Tibial artery (tissue), 4 donors: Measurements from ENCODE around the gene SFI1.

Experiments
- DNase-seq, 2 donors: peaks; one replicate each; pipeline ENCODE4 v3.0.0-alpha.2; 2019
- H3K27ac ChIP-seq, 2 donors: fragments of 200-600 bp; sonication (generic) in 1 of 2; 1 replicate in 1 of 2; 2 replicates in 1 of 2; pipeline ENCODE4 v1.5.1; 2018 to 2019; ENCODE audit warnings: mild to moderate bottlenecking in 1 of 2
- H3K27me3 ChIP-seq, 2 donors: fragments of 200-600 bp; sonication (generic) in 1 of 2; one replicate each; pipeline versions ENCODE4 v1.5.1 to v1.6.0; 2016 to 2019
- H3K36me3 ChIP-seq, 3 donors: fragments of 200-600 bp; sonication (generic) in 2 of 3; one replicate each; pipeline ENCODE4 v1.5.1; 2016 to 2019; ENCODE audit warnings: mild to moderate bottlenecking in 2 of 3
- H3K4me1 ChIP-seq, 4 donors: fragments of 200-600 bp; sonication (generic) in 2 of 4; 1 replicate in 3 of 4; 2 replicates in 1 of 4; pipeline ENCODE4 v1.5.1; 2016 to 2019
- H3K4me3 ChIP-seq, 2 donors: fragments of 200-600 bp; sonication (generic) in 1 of 2; 1 replicate in 1 of 2; 2 replicates in 1 of 2; pipeline ENCODE4 v1.5.1; 2018 to 2019; ENCODE audit warnings: mild to moderate bottlenecking in 2 of 2
- H3K9me3 ChIP-seq, 3 donors: fragments of 200-600 bp; sonication (generic) in 1 of 3; one replicate each; pipeline ENCODE4 v1.5.1; 2016 to 2019
- intact Hi-C: fragments of 100-400 bp; cut with DNase I; formaldehyde crosslinking; loops from one replicate; pipeline ENCODE4 v1.15.0; 2023; ENCODE audit warnings: low total_unique reads
- TF ChIP-seq, protein P1 (sequence below), 2 experiments: fragments of 200-600 bp in 1 of 2; fragments of 450-650 bp in 1 of 2; IDR thresholded peaks; one replicate each; pipeline ENCODE4 v1.5.1; 2017 to 2019; ENCODE audit warnings: antibody characterized with exemption in 2 of 2, mild to moderate bottlenecking in 1 of 2, moderate library complexity in 1 of 2

SFI1 gene

DNA sequence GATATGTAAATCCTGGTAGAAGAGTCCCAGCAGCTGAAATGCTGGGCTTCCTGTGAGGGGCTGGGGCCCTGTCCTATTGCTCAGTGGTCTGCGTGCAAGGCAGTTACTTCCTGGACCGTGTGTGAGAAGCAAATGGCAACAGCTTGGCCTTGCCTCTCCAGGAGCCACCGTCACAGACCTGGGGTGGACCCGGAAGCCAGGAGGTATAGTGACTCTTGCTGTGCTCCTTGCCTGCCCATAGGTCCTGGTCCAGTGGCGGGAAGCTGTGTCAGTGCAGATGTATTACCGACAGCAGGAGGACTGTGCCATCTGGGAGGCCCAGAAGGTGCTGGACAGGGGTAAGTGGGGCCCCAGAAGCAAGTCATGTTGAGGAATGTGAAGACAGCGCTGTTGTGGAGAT is 111.4 kb downstream of the SFI1 start:
- Histone ChIP-seq H3K4me3 (no peak overlapping the region), H3K27me3 (no peaks in the 10 kb centered on the region), H3K27ac (no peak overlapping the region), H3K4me1 (peaks cover 0 to 2% (median under 1%) of the 10 kb centered on the region in 4 donors), H3K9me3 (no peaks in the 10 kb centered on the region), H3K36me3 (peaks cover 0 to 73% (median 24%) of the 10 kb centered on the region in 3 donors)
- TF ChIP-seq, protein P1, sequence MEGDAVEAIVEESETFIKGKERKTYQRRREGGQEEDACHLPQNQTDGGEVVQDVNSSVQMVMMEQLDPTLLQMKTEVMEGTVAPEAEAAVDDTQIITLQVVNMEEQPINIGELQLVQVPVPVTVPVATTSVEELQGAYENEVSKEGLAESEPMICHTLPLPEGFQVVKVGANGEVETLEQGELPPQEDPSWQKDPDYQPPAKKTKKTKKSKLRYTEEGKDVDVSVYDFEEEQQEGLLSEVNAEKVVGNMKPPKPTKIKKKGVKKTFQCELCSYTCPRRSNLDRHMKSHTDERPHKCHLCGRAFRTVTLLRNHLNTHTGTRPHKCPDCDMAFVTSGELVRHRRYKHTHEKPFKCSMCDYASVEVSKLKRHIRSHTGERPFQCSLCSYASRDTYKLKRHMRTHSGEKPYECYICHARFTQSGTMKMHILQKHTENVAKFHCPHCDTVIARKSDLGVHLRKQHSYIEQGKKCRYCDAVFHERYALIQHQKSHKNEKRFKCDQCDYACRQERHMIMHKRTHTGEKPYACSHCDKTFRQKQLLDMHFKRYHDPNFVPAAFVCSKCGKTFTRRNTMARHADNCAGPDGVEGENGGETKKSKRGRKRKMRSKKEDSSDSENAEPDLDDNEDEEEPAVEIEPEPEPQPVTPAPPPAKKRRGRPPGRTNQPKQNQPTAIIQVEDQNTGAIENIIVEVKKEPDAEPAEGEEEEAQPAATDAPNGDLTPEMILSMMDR (IDR thresholded peaks at IDR 0.05) = no peak
- DNase-seq = no peak
- intact Hi-C loops = no loop called here

- no peaks in the 10 kb centered on the region for H3K9me3 ChIP-seq
- no peak for DNase-seq
- H3K27ac ChIP-seq = no peak overlapping the region
- TF ChIP-seq, protein P1 (IDR thresholded peaks at IDR 0.05) = no peak
- peaks cover 0 to 72% (median 18%) of the 10 kb centered on the region in 3 donors for H3K36me3 ChIP-seq
- H3K4me3 ChIP-seq = no peak overlapping the region
- no peaks in the 10 kb centered on the region for H3K27me3 ChIP-seq
- intact Hi-C loops = no loop called here
- peaks cover 0 to 2% (median 0%) of the 10 kb centered on the region in 4 donors for H3K4me1 ChIP-seq
These were observed 113.4 kb downstream of the SFI1 start for GRCh38 chr22:31609716-31610115.

GRCh38 chr22:31610611-31611010 is 114.3 kb downstream of the SFI1 start:
- TF ChIP-seq, protein P1 (IDR thresholded peaks at IDR 0.05) = no peak

GRCh38 chr22:31611061-31611760 is 114.9 kb downstream of the SFI1 start:
- Histone ChIP-seq H3K36me3 (peaks cover 0 to 57% (median 18%) of the 10 kb centered on the region in 3 donors), H3K4me1 (peaks cover 0 to 5% (median 0%) of the 10 kb centered on the region in 4 donors), H3K27ac (no peak overlapping the region), H3K27me3 (no peaks in the 10 kb centered on the region), H3K9me3 (no peaks in the 10 kb centered on the region), H3K4me3 (no peak overlapping the region)
- no peak for DNase-seq
- TF ChIP-seq, protein P1 (IDR thresholded peaks at IDR 0.05) = no peak
- intact Hi-C loops = no loop called here

More at GRCh38 chr22:31610611-31611010, 114.3 kb downstream of the SFI1 start:
- no peaks in the 10 kb centered on the region for H3K9me3 ChIP-seq
- no peak overlapping the region for H3K4me3 ChIP-seq
- no peak overlapping the region for H3K27ac ChIP-seq
- DNase-seq = no peak
- peaks cover 0 to 5% (median 0%) of the 10 kb centered on the region in 4 donors for H3K4me1 ChIP-seq
- intact Hi-C loops = no loop called here
- H3K27me3 ChIP-seq = no peaks in the 10 kb centered on the region
- peaks cover 0 to 63% (median 18%) of the 10 kb centered on the region in 3 donors for H3K36me3 ChIP-seq

DNA sequence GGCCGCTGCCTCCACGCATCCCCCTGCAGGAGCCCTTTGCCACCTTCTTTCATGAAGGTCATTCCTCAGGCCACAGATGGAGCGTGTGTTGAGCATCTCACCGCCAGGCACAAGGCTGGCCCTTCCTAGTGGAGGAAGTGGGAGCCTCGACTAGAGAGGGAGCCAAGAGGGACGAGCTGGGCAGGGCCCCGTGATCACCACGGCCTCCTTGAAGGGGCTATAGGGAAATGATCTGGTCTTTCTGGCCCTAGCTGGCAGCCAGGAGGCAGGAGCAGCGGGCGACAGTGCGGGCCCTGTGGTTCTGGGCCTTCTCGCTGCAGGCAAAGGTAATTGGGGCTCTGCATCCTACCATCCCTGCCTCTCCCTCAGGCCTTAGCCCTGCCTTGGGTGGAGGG is 116.6 kb downstream of the SFI1 start:
- no peaks in the 10 kb centered on the region for H3K27me3 ChIP-seq
- H3K4me1 ChIP-seq = peaks cover 0 to 5% (median 0%) of the 10 kb centered on the region in 4 donors
- TF ChIP-seq, protein P1 (IDR thresholded peaks at IDR 0.05) = no peak
- no peak for DNase-seq
- no peaks in the 10 kb centered on the region for H3K9me3 ChIP-seq
- intact Hi-C loops = no loop called here
- no peak overlapping the region for H3K4me3 ChIP-seq
- H3K36me3 ChIP-seq = peaks cover 3 to 65% (median 19%) of the 10 kb centered on the region in 3 donors
- no peak overlapping the region for H3K27ac ChIP-seq
